SU-DHL-6 (cell line): ENCODE measurements around the gene RASAL1.

Source experiments
- H2AFZ ChIP-seq: fragments of 200-600 bp; sonication (generic); 2 replicates; pipeline ENCODE4 v1.6.1; 2014; ENCODE audit warnings: low read depth, mild to moderate bottlenecking, moderate library complexity, mixed read lengths, antibody characterized with exemption, low read length; ENCODE audit not compliant: severe bottlenecking
- H3F3A ChIP-seq: fragments of 200-600 bp; shearing (Covaris generic); 2 replicates; pipeline ENCODE4 v1.6.0; 2016; ENCODE audit warnings: antibody characterized with exemption, mild to moderate bottlenecking; ENCODE audit not compliant: insufficient read depth
- H3K27ac ChIP-seq: fragments of 200-600 bp; sonication (generic); 2 replicates; pipeline ENCODE4 v1.5.1; 2016; ENCODE audit warnings: low read depth, mild to moderate bottlenecking, low read length, moderate library complexity, mixed read lengths
- H3K27me3 ChIP-seq: fragments of 200-600 bp; sonication (generic), shearing (Covaris generic); 2 replicates; pipeline ENCODE4 v1.6.0; 2014; ENCODE audit warnings: mild to moderate bottlenecking, low read length
- H3K36me3 ChIP-seq: fragments of 200-600 bp; sonication (generic); 2 replicates; pipeline ENCODE4 v1.6.1; 2014; ENCODE audit warnings: mild to moderate bottlenecking, low read length, mixed read lengths
- H3K4me2 ChIP-seq: fragments of 300-600, 200-600 bp; shearing (Covaris generic), sonication (generic); 2 replicates; pipeline ENCODE4 v1.6.0; 2014; ENCODE audit warnings: low read length, low read depth, mild to moderate bottlenecking; ENCODE audit not compliant: poor library complexity, severe bottlenecking
- H3K4me3 ChIP-seq: fragments of 200-600 bp; sonication (generic); 2 replicates; pipeline ENCODE4 v1.5.1; 2014; ENCODE audit warnings: antibody characterized with exemption, low read length, mild to moderate bottlenecking, mixed read lengths; ENCODE audit not compliant: insufficient read depth, poor library complexity, severe bottlenecking
- H3K79me2 ChIP-seq: fragments of 200-600 bp; sonication (generic); 2 replicates; pipeline ENCODE4 v1.6.1; 2014; ENCODE audit warnings: mild to moderate bottlenecking, low read length, moderate library complexity; ENCODE audit not compliant: insufficient read depth
- H3K9ac ChIP-seq: fragments of 200-600 bp; sonication (generic); 2 replicates; pipeline ENCODE4 v1.7.0; 2014; ENCODE audit warnings: mild to moderate bottlenecking, low read length
- H3K9me2 ChIP-seq: fragments of 200-600 bp; sonication (generic); replicated peaks from 2 replicates; pipeline ENCODE4 v1.6.1; 2014; ENCODE audit warnings: low read length; ENCODE audit not compliant: insufficient read depth
- H3K9me3 ChIP-seq: fragments of 200-600 bp; sonication (generic); 2 replicates; pipeline ENCODE4 v1.6.1; 2014; ENCODE audit warnings: low read length, mixed read lengths; ENCODE audit not compliant: insufficient read depth
- H4K20me1 ChIP-seq: fragments of 200-600 bp; sonication (generic); 2 replicates; pipeline ENCODE4 v1.6.1; 2014; ENCODE audit warnings: low read depth, mild to moderate bottlenecking, antibody characterized with exemption, low read length, moderate library complexity, mixed read lengths
- CTCF ChIP-seq: fragments of 200-600 bp; sonication (generic); IDR thresholded peaks from one replicate; pipeline ENCODE4 v1.5.1; 2017; ENCODE audit warnings: antibody characterized with exemption, mild to moderate bottlenecking, low read length, moderate library complexity; ENCODE audit not compliant: insufficient read depth, poor library complexity, severe bottlenecking
- EZH2phosphoT487 ChIP-seq: fragments of 200-600 bp; sonication (generic), shearing (Covaris generic); conservative IDR thresholded peaks from 2 replicates; pipeline ENCODE4 v1.6.1; 2018; ENCODE audit warnings: mild to moderate bottlenecking, antibody characterized with exemption, low read length, moderate library complexity, mixed read lengths

Gene RASAL1

GRCh38 chr12:113073586-113073985 lies 62.0 kb downstream of the RASAL1 start:
- no peaks in the 10 kb centered on the region for H4K20me1 ChIP-seq
- no peak for TF ChIP-seq CTCF
- no peak for TF ChIP-seq EZH2phosphoT487
- H3K9me3 ChIP-seq, result no peaks in the 10 kb centered on the region
- no peak overlapping the region for H3K4me3 ChIP-seq
- H3K9ac ChIP-seq, result peak overlapping the region; percentile 98
- peak overlapping the region; percentile 99 for H3K27ac ChIP-seq
- H3K9me2 ChIP-seq, result no peaks in the 10 kb centered on the region
- H3K79me2 ChIP-seq, result peaks cover 63% of the 10 kb centered on the region
- peaks cover 82% of the 10 kb centered on the region for H3F3A ChIP-seq
- peak overlapping the region; percentile 60 for H3K4me2 ChIP-seq
- H2AFZ ChIP-seq, result no peak overlapping the region
- no peaks in the 10 kb centered on the region for H3K27me3 ChIP-seq
- H3K36me3 ChIP-seq, result peaks cover 8% of the 10 kb centered on the region

GRCh38 chr12:113072136-113072535 lies 63.4 kb downstream of the RASAL1 start:
- no peaks in the 10 kb centered on the region for H3K27me3 ChIP-seq

GRCh38 chr12:113071135-113072112 lies 64.1 kb downstream of the RASAL1 start:
- Histone ChIP-seq H3F3A (peaks cover 96% of the 10 kb centered on the region), H3K36me3 (peaks cover under 1% of the 10 kb centered on the region), H4K20me1 (no peaks in the 10 kb centered on the region), H3K79me2 (peaks cover 67% of the 10 kb centered on the region), H3K9me3 (no peaks in the 10 kb centered on the region), H3K9ac (peak overlapping the region; percentile 98), H3K9me2 (no peaks in the 10 kb centered on the region), H3K27me3 (no peaks in the 10 kb centered on the region), H2AFZ (no peak overlapping the region), H3K27ac (peak overlapping the region; percentile 99), H3K4me3 (no peak overlapping the region), H3K4me2 (peak overlapping the region; percentile 99)
- TF ChIP-seq CTCF, result no peak
- TF ChIP-seq EZH2phosphoT487, result no peak

More at GRCh38 chr12:113072136-113072535, 63.4 kb downstream of the RASAL1 start:
- Histone ChIP-seq H3K27ac (peak overlapping the region; percentile 99), H3K9me2 (no peaks in the 10 kb centered on the region), H3K9ac (peak overlapping the region; percentile 98), H4K20me1 (no peaks in the 10 kb centered on the region), H3F3A (peaks cover 92% of the 10 kb centered on the region), H3K36me3 (peaks cover 2% of the 10 kb centered on the region), H3K79me2 (peaks cover 67% of the 10 kb centered on the region), H3K9me3 (no peaks in the 10 kb centered on the region), H3K4me3 (no peak overlapping the region), H3K4me2 (peak overlapping the region; percentile 99), H2AFZ (no peak overlapping the region)
- TF ChIP-seq EZH2phosphoT487 (no peak), CTCF (no peak)
